Stimulated activated CD8-positive, alpha-beta memory T cell treated with anti-CD3 and anti-CD28 coated beads, Interleukin-4, amount 100 ng/mL, for 4 hours (primary cell): ENCODE results near the gene JARID2.

ENCODE experiments used
- DNase-seq, 2 donors: peaks; one replicate each; pipeline ENCODE4 v3.0.0-alpha.2; 2020; ENCODE audit warnings: low read depth in 2 of 2, low spot score in 1 of 2

The JARID2 gene

GRCh38 chr6:15502446-15503345, 256.8 kb downstream of the JARID2 start:
- DNase-seq = no peak

- DNase-seq = no peak
These were observed 257.4 kb downstream of the JARID2 start for GRCh38 chr6:15503346-15503680.

GRCh38 chr6:15504040-15504495, 258.2 kb downstream of the JARID2 start:
- DNase-seq = no peak

GRCh38 chr6:15504581-15505350, 258.9 kb downstream of the JARID2 start:
- DNase-seq = no peak

GRCh38 chr6:15505463-15505918, 259.6 kb downstream of the JARID2 start:
- DNase-seq = no peak

GRCh38 chr6:15506066-15506465, 260.2 kb downstream of the JARID2 start:
- DNase-seq = no peak

GRCh38 chr6:15507221-15507620, 261.4 kb downstream of the JARID2 start:
- no peak for DNase-seq

GRCh38 chr6:15507746-15508145, 261.9 kb downstream of the JARID2 start:
- no peak for DNase-seq

GRCh38 chr6:15508441-15508871, 262.6 kb downstream of the JARID2 start:
- no peak for DNase-seq

- DNase-seq = no peak
These were observed 263.1 kb downstream of the JARID2 start for GRCh38 chr6:15508931-15509330.

GRCh38 chr6:15509335-15509933, 263.6 kb downstream of the JARID2 start:
- no peak for DNase-seq

- no peak for DNase-seq
These were observed 264.3 kb downstream of the JARID2 start for GRCh38 chr6:15510121-15510520.

GRCh38 chr6:15510536-15511247, 264.8 kb downstream of the JARID2 start:
- DNase-seq = no peak

GRCh38 chr6:15511248-15512125, 265.6 kb downstream of the JARID2 start:
- DNase-seq = no peak

- DNase-seq = no peak
These were observed 266.3 kb downstream of the JARID2 start for GRCh38 chr6:15512126-15512525.

- DNase-seq = no peak
These were observed 266.9 kb downstream of the JARID2 start for GRCh38 chr6:15512721-15513120.

GRCh38 chr6:15513131-15513771, 267.4 kb downstream of the JARID2 start:
- no peak for DNase-seq

- no peak for DNase-seq
These were observed 268.2 kb downstream of the JARID2 start for GRCh38 chr6:15513801-15514711.

- no peak for DNase-seq
These were observed 269.4 kb downstream of the JARID2 start for GRCh38 chr6:15515226-15515625.
